Liver (tissue), 9 donors: ENCODE results near the gene USH2A. TPM values are rescaled to one million over a fixed set of nuclear protein-coding genes. Genes with fewer than 3 reads are reported as not detected.

Experiments
- DNase-seq: peaks from one replicate; pipeline ENCODE4 v3.0.0-alpha.2; 2017; ENCODE audit warnings: low spot score
- H3K27ac ChIP-seq, 2 donors: one replicate each; pipeline ENCODE4 v1.7.0; 2013; ENCODE audit warnings: inconsistent platforms in 2 of 2, low read length in 2 of 2, control low read depth in 1 of 2, low read depth in 1 of 2, mild to moderate bottlenecking in 1 of 2
- H3K27me3 ChIP-seq, 4 donors: one replicate each; pipeline versions ENCODE4 v1.6.1 to v1.7.0; 2013; ENCODE audit warnings: low read length in 3 of 4, inconsistent platforms in 1 of 4, mild to moderate bottlenecking in 1 of 4, moderate library complexity in 1 of 4; ENCODE audit not compliant: control insufficient read depth in 4 of 4, insufficient read depth in 4 of 4
- H3K36me3 ChIP-seq, 4 donors: one replicate each; pipeline versions ENCODE4 v1.6.1 to v1.7.0; 2013; ENCODE audit warnings: low read length in 3 of 4, mild to moderate bottlenecking in 3 of 4, low read depth in 1 of 4, moderate library complexity in 1 of 4; ENCODE audit not compliant: control insufficient read depth in 4 of 4, insufficient read depth in 3 of 4
- H3K4me1 ChIP-seq, 4 donors: one replicate each; pipeline versions ENCODE4 v1.6.1 to v1.7.0; 2013; ENCODE audit warnings: low read length in 3 of 4, mild to moderate bottlenecking in 3 of 4, moderate library complexity in 1 of 4; ENCODE audit not compliant: control insufficient read depth in 4 of 4, insufficient read depth in 4 of 4
- H3K4me3 ChIP-seq, 3 donors: one replicate each; pipeline versions ENCODE4 v1.6.1 to v1.7.0; 2013; ENCODE audit warnings: low read length in 3 of 3, control low read depth in 1 of 3, low read depth in 1 of 3, mild to moderate bottlenecking in 1 of 3
- H3K9ac ChIP-seq, 2 donors: one replicate each; pipeline ENCODE4 v1.7.0; 2013; ENCODE audit warnings: low read length in 2 of 2, mild to moderate bottlenecking in 2 of 2, moderate library complexity in 2 of 2, control low read depth in 1 of 2, low read depth in 1 of 2
- H3K9me3 ChIP-seq, 4 donors: one replicate each; pipeline versions ENCODE4 v1.6.1 to v1.7.0; 2013; ENCODE audit warnings: low read length in 3 of 4; ENCODE audit not compliant: control insufficient read depth in 4 of 4
- CTCF ChIP-seq: fragments of 150-350 bp; IDR thresholded peaks from 2 replicates; pipeline ENCODE4 v1.5.1; 2017; ENCODE audit warnings: improper control_type of control experiment, low read depth, low read length; ENCODE audit not compliant: missing input control
- EGR1 ChIP-seq, 2 donors: IDR thresholded peaks; 2 replicates each; pipeline ENCODE4 v1.6.1; 2016 to 2018; ENCODE audit warnings: antibody characterized with exemption in 2 of 2, low read depth in 2 of 2
- FOXA1 ChIP-seq: IDR thresholded peaks from 2 replicates; pipeline ENCODE4 v1.6.1; 2016; ENCODE audit warnings: antibody characterized with exemption
- FOXA2 ChIP-seq: IDR thresholded peaks from 2 replicates; pipeline ENCODE4 v1.6.1; 2016; ENCODE audit warnings: antibody characterized with exemption
- GABPA ChIP-seq, 2 donors: IDR thresholded peaks in 1 of 2; conservative IDR thresholded peaks in 1 of 2; 2 replicates each; pipeline ENCODE4 v1.6.1; 2016; ENCODE audit warnings: antibody characterized with exemption in 2 of 2, mild to moderate bottlenecking in 1 of 2, moderate library complexity in 1 of 2
- HNF4A ChIP-seq, 2 donors: conservative IDR thresholded peaks; 2 replicates each; pipeline ENCODE4 v1.6.1; 2016; ENCODE audit warnings: antibody characterized with exemption in 2 of 2, mild to moderate bottlenecking in 2 of 2
- JUND ChIP-seq, 2 donors: IDR thresholded peaks; 2 replicates each; pipeline ENCODE4 v1.6.1; 2016; ENCODE audit warnings: antibody characterized with exemption in 2 of 2
- MAX ChIP-seq: IDR thresholded peaks from 2 replicates; pipeline ENCODE4 v1.6.1; 2016; ENCODE audit warnings: antibody characterized with exemption
- NR2F2 ChIP-seq: IDR thresholded peaks from 2 replicates; pipeline ENCODE4 v1.6.1; 2016; ENCODE audit warnings: antibody characterized with exemption
- RAD21 ChIP-seq, 2 donors: IDR thresholded peaks; 2 replicates each; pipeline ENCODE4 v1.6.1; 2016; ENCODE audit warnings: antibody characterized with exemption in 2 of 2, mild to moderate bottlenecking in 2 of 2
- REST ChIP-seq: IDR thresholded peaks from 2 replicates; pipeline ENCODE4 v1.6.1; 2016; ENCODE audit warnings: antibody characterized with exemption, mild to moderate bottlenecking
- RXRA ChIP-seq, 2 donors: IDR thresholded peaks; 2 replicates each; pipeline ENCODE4 v1.6.1; 2017 to 2018; ENCODE audit warnings: antibody characterized with exemption in 2 of 2, mild to moderate bottlenecking in 1 of 2
- SP1 ChIP-seq: IDR thresholded peaks from 2 replicates; pipeline ENCODE4 v1.6.1; 2018; ENCODE audit warnings: antibody characterized with exemption, mild to moderate bottlenecking
- TAF1 ChIP-seq: conservative IDR thresholded peaks from 2 replicates; pipeline ENCODE4 v1.6.1; 2016; ENCODE audit warnings: antibody characterized with exemption, mild to moderate bottlenecking
- YY1 ChIP-seq: IDR thresholded peaks from 2 replicates; pipeline ENCODE4 v1.6.1; 2016; ENCODE audit warnings: antibody characterized with exemption, mild to moderate bottlenecking
- ZBTB33 ChIP-seq: IDR thresholded peaks from 2 replicates; pipeline ENCODE4 v1.6.1; 2016; ENCODE audit warnings: antibody characterized with exemption
- polyA plus RNA-seq, 2 donors: library from polyadenylated mRNA; stranded (reverse) in 1 of 2; unstranded in 1 of 2; fragments of 200-250 nt in 1 of 2; fragments of >200 nt in 1 of 2; fragmentation: Nextera tagmentation in 1 of 2; extraction: Ambion mirVana in 1 of 2; gene quantifications; one replicate each; pipeline versions ENCODE4 v1.2.1 to v1.2.3, GENCODE V29; 2013 to 2015
- total RNA-seq, 2 donors: library from RNA; depleted of rRNA; stranded (reverse); fragments of >200 nt; gene quantifications; one replicate each; pipeline ENCODE4 v1.2.3, GENCODE V29; 2014
- donor health status: healthy.
- donor health status: healthy.
- donor health status: healthy.
- donor health status: healthy.
- donor health status: healthy.

USH2A gene
- total and polyA plus RNA-seq, 4 donors: 0.14 to 1.0 (median 0.31) TPM

- Histone ChIP-seq H3K4me1 (peaks cover 3 to 48% (median 22%) of the 10 kb centered on the region in 4 donors), H3K4me3 (no peak overlapping the region), H3K27me3 (no peaks in the 10 kb centered on the region), H3K27ac (no peak overlapping the region), H3K9ac (no peak overlapping the region), H3K36me3 (peaks cover 0 to 14% (median 1%) of the 10 kb centered on the region in 4 donors), H3K9me3 (no peaks in the 10 kb centered on the region)
- TF ChIP-seq ZBTB33 (no peak), HNF4A (conservative IDR thresholded peaks at IDR 0.05) (peak in 1 of 2 donors; percentile 5)
- DNase-seq: no peak
Observed at GRCh38 chr1:215605011-215605621, 818.1 kb downstream of the USH2A start.

GRCh38 chr1:215603319-215603718 is 819.9 kb downstream of the USH2A start:
- Histone ChIP-seq H3K4me1 (peaks cover 3 to 31% (median 15%) of the 10 kb centered on the region in 4 donors), H3K27me3 (no peaks in the 10 kb centered on the region), H3K9ac (no peak overlapping the region), H3K9me3 (no peaks in the 10 kb centered on the region), H3K27ac (no peak overlapping the region), H3K4me3 (no peak overlapping the region), H3K36me3 (peaks cover 0 to 13% (median 1%) of the 10 kb centered on the region in 4 donors)
- no peak for DNase-seq
- no peak for TF ChIP-seq MAX
- no peak for TF ChIP-seq EGR1 (IDR thresholded peaks at IDR 0.05; ENCODE audit: low read depth in 2 of 2)
- TF ChIP-seq RAD21 (IDR thresholded peaks at IDR 0.05): no peak
- no peak for TF ChIP-seq JUND (IDR thresholded peaks at IDR 0.05)
- no peak for TF ChIP-seq NR2F2
- TF ChIP-seq CTCF: no peak
- TF ChIP-seq ZBTB33: no peak
- no peak for TF ChIP-seq RXRA (IDR thresholded peaks at IDR 0.05)
- TF ChIP-seq REST: no peak
- no peak for TF ChIP-seq TAF1
- no peak for TF ChIP-seq SP1
- no peak for TF ChIP-seq FOXA1
- no peak for TF ChIP-seq GABPA (IDR thresholded peaks at IDR 0.05 in 1 of 2, conservative IDR thresholded peaks at IDR 0.05 in 1 of 2)
- no peak for TF ChIP-seq HNF4A (conservative IDR thresholded peaks at IDR 0.05)
- TF ChIP-seq YY1: no peak
- TF ChIP-seq FOXA2: no peak
